ENCODE measurements around the gene NKAIN1. TPM values are rescaled to one million over a fixed set of nuclear protein-coding genes. Genes with fewer than 3 reads are reported as not detected.

The NKAIN1 gene
- polyA plus RNA-seq, 3 donors, result not detected

DNA sequence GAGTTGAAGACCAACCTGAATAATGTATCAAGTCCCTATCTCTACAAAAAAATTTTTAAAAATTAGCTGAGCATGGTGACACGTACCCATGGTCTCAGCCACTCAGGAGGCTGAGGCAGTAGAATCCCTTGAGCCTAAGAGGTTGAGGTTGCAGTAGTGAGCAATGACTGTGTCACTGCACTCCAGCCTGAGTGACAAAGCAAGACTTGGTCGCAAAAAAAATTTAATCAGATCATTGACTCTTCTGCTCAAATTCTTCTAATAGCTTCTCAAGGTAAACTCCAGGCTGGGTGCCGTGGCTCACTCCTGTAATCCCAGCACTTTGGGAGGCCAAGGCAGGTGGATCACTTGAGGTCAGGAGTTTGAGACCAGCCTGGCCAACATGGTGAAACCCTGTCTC, 88.3 kb downstream of the NKAIN1 start:
- no peak overlapping the region for H3K9ac ChIP-seq (ENCODE audit: insufficient read depth, low read length, poor library complexity, severe bottlenecking)
- H3K27me3 Mint-ChIP-seq (ENCODE audit: low read depth in 3 of 3), result peaks cover 2 to 3% (median 2%) of the 10 kb centered on the region in 3 donors
- no peaks in the 10 kb centered on the region for H3K36me3 Mint-ChIP-seq
- H3K27me3 ChIP-seq (ENCODE audit: control insufficient read depth in 2 of 2, insufficient read depth in 2 of 2, low read length in 2 of 2), result no peaks in the 10 kb centered on the region
- H3K9me3 ChIP-seq (replicated peaks in 1 of 2; ENCODE audit: control insufficient read depth in 1 of 2, insufficient read depth in 1 of 2, low read length in 2 of 2), result no peaks in the 10 kb centered on the region
- no peak overlapping the region for H3K4me2 ChIP-seq (replicated peaks; ENCODE audit: extremely low read depth, low read length, poor library complexity, severe bottlenecking)
- 100% methylated on average over 1 of the region's 3 CpGs for WGBS (ENCODE audit: insufficient coverage)
- peaks cover 12% of the 10 kb centered on the region for H3K4me1 Mint-ChIP-seq
- no peak overlapping the region for H3K4me3 ChIP-seq (replicated peaks in 1 of 3; ENCODE audit: low read depth in 2 of 3, low read length in 3 of 3)
- intact Hi-C loops (cut with micrococcal nuclease), result no loop called here
- peaks cover 9 to 10% of the 10 kb centered on the region in 2 donors for H3K4me1 ChIP-seq (ENCODE audit: control insufficient read depth in 1 of 2, insufficient read depth in 2 of 2, low read length in 2 of 2)
- no peak overlapping the region for H2AFZ ChIP-seq (ENCODE audit: insufficient read depth, low read depth, low read length, poor library complexity, severe bottlenecking)
- H3K9me3 Mint-ChIP-seq, result peaks cover 0 to 2% (median 0%) of the 10 kb centered on the region in 7 donors
- no peak overlapping the region for H3K27ac ChIP-seq (ENCODE audit: low read depth in 1 of 2, low read length in 2 of 2)
- no peak overlapping the region for H3K27ac Mint-ChIP-seq
- no peaks in the 10 kb centered on the region for H3K79me2 ChIP-seq (ENCODE audit: insufficient read depth, low read length)
- no peak for DNase-seq
- no peaks in the 10 kb centered on the region for H4K20me1 ChIP-seq (ENCODE audit: insufficient read depth, low read length)
- no peak overlapping the region for H3K4me3 Mint-ChIP-seq
- TF ChIP-seq, protein P1, sequence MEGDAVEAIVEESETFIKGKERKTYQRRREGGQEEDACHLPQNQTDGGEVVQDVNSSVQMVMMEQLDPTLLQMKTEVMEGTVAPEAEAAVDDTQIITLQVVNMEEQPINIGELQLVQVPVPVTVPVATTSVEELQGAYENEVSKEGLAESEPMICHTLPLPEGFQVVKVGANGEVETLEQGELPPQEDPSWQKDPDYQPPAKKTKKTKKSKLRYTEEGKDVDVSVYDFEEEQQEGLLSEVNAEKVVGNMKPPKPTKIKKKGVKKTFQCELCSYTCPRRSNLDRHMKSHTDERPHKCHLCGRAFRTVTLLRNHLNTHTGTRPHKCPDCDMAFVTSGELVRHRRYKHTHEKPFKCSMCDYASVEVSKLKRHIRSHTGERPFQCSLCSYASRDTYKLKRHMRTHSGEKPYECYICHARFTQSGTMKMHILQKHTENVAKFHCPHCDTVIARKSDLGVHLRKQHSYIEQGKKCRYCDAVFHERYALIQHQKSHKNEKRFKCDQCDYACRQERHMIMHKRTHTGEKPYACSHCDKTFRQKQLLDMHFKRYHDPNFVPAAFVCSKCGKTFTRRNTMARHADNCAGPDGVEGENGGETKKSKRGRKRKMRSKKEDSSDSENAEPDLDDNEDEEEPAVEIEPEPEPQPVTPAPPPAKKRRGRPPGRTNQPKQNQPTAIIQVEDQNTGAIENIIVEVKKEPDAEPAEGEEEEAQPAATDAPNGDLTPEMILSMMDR (IDR thresholded peaks at IDR 0.05), result no peak
- H3K36me3 ChIP-seq (replicated peaks in 1 of 2; ENCODE audit: control insufficient read depth in 1 of 2, insufficient read depth in 2 of 2, low read length in 2 of 2), result no peaks in the 10 kb centered on the region

DNA sequence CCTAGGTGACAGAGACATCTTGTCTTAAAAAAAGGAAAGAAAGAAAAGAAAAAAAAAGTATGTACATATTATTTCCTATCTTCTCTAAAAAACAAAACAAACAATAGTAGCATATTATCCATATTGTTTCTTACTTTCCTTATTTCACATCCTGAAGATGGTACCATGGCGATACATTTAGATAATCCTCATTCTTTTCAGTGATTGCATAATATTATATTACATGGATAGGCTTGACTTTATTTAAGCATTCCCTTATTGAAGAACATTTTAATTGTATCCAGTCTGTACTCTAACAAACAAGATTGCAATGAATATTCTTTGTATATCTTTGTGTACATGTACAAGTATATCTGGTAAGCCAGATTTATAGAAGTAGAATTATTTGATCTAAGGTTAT, 91.3 kb downstream of the NKAIN1 start:
- Mint-ChIP-seq H3K4me3 (no peak overlapping the region), H3K4me1 (peaks cover 3% of the 10 kb centered on the region), H3K9me3 (no peaks in the 10 kb centered on the region), H3K27ac (no peak overlapping the region), H3K27me3 (ENCODE audit: low read depth in 3 of 3) (peaks cover 2 to 3% (median 2%) of the 10 kb centered on the region in 3 donors), H3K36me3 (no peaks in the 10 kb centered on the region)
- no peaks in the 10 kb centered on the region for H3K4me1 ChIP-seq (ENCODE audit: control insufficient read depth in 1 of 2, insufficient read depth in 2 of 2, low read length in 2 of 2)
- no peak overlapping the region for H2AFZ ChIP-seq (ENCODE audit: insufficient read depth, low read depth, low read length, poor library complexity, severe bottlenecking)
- no peak overlapping the region for H3K4me2 ChIP-seq (replicated peaks; ENCODE audit: extremely low read depth, low read length, poor library complexity, severe bottlenecking)
- no peak overlapping the region for H3K4me3 ChIP-seq (replicated peaks in 1 of 3; ENCODE audit: low read depth in 2 of 3, low read length in 3 of 3)
- H3K9ac ChIP-seq (ENCODE audit: insufficient read depth, low read length, poor library complexity, severe bottlenecking), result no peak overlapping the region
- TF ChIP-seq, protein P1 (IDR thresholded peaks at IDR 0.05), result no peak
- H3K36me3 ChIP-seq (replicated peaks in 1 of 2; ENCODE audit: control insufficient read depth in 1 of 2, insufficient read depth in 2 of 2, low read length in 2 of 2), result no peaks in the 10 kb centered on the region
- no peaks in the 10 kb centered on the region for H3K27me3 ChIP-seq (ENCODE audit: control insufficient read depth in 2 of 2, insufficient read depth in 2 of 2, low read length in 2 of 2)
- intact Hi-C loops (cut with micrococcal nuclease), result no loop called here
- H3K27ac ChIP-seq (ENCODE audit: low read depth in 1 of 2, low read length in 2 of 2), result no peak overlapping the region
- no peaks in the 10 kb centered on the region for H3K79me2 ChIP-seq (ENCODE audit: insufficient read depth, low read length)
- no peaks in the 10 kb centered on the region for H4K20me1 ChIP-seq (ENCODE audit: insufficient read depth, low read length)
- DNase-seq, result no peak
- WGBS (ENCODE audit: insufficient coverage), result no CpG with 5 or more reads among the region's 1 CpG
- no peaks in the 10 kb centered on the region for H3K9me3 ChIP-seq (replicated peaks in 1 of 2; ENCODE audit: control insufficient read depth in 1 of 2, insufficient read depth in 1 of 2, low read length in 2 of 2)

Measured in CD14-positive monocyte (primary cell).